ENCODE data around the gene RPS3A. TPM values are rescaled to one million over a fixed set of nuclear protein-coding genes. Genes with fewer than 3 reads are reported as not detected.
"Not testable (repeated sequence)": the region's sequence is repeated elsewhere in the genome, so short reads cannot be mapped to it uniquely, and the experiment has no call there.

The RPS3A gene
- polyA plus RNA-seq, 1 donor from 2014 or later = 3,955 TPM

GRCh38 chr4:151099976-151100417, 569 bp downstream of the RPS3A start:
- Mint-ChIP-seq H3K4me3 (peak overlapping the region; percentile 90 to 99 (median 96)), H3K27ac (peak overlapping the region; percentile 87 to 100 (median 99)), H3K4me1 (peaks cover 22% of the 10 kb centered on the region in 3 donors), H3K9me3 (peaks cover 0 to 3% (median 0%) of the 10 kb centered on the region in 3 donors), H3K27me3 (no peaks in the 10 kb centered on the region), H3K36me3 (peaks cover 6% of the 10 kb centered on the region)

GRCh38 chr4:151100531-151100930, 1.1 kb downstream of the RPS3A start:
- Mint-ChIP-seq H3K4me3 (peak overlapping the region; percentile 90 to 99 (median 96)), H3K27ac (peak overlapping the region; percentile 87 to 100 (median 99)), H3K27me3 (no peaks in the 10 kb centered on the region), H3K4me1 (peaks cover 22% of the 10 kb centered on the region in 3 donors), H3K36me3 (peaks cover 4% of the 10 kb centered on the region), H3K9me3 (no peaks in the 10 kb centered on the region)

DNA sequence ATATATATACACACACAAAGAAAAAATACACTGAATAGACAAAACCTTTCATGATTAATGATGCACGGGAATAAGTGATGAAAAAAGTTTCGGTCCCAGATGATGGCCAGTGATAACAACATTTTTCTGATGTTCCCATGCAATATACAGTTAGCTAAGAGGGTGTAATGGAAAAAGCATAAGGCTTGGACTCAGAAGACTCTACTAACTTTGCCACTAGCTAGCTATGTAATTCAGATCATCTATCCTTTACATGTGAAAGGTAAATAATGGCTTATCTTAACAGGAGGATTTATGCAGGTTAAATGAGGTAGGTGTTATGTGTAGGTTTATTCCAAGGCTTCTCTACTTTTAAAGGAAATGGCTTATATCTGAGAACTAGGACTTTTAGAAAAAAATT, 4.3 kb downstream of the RPS3A start:
- Mint-ChIP-seq H3K9me3 (no peaks in the 10 kb centered on the region), H3K27me3 (no peaks in the 10 kb centered on the region), H3K27ac (no peak overlapping the region), H3K36me3 (peaks cover 5% of the 10 kb centered on the region), H3K4me3 (peak overlapping the region in 1 of 4 donors; percentile 37), H3K4me1 (peaks cover 18 to 20% (median 19%) of the 10 kb centered on the region in 3 donors)

- peaks cover 13 to 20% (median 18%) of the 10 kb centered on the region in 3 donors for H3K4me1 Mint-ChIP-seq
- H3K27me3 Mint-ChIP-seq = no peaks in the 10 kb centered on the region
- H3K27ac Mint-ChIP-seq = no peak overlapping the region
- peaks cover 5% of the 10 kb centered on the region for H3K36me3 Mint-ChIP-seq
- H3K4me3 Mint-ChIP-seq = peak overlapping the region in 1 of 4 donors; percentile 6
- no peaks in the 10 kb centered on the region for H3K9me3 Mint-ChIP-seq
These were observed 5.2 kb downstream of the RPS3A start for GRCh38 chr4:151104621-151105020.

- H3K4me1 Mint-ChIP-seq = peaks cover 10 to 14% (median 12%) of the 10 kb centered on the region in 3 donors
- no peak overlapping the region for H3K27ac Mint-ChIP-seq
- H3K9me3 Mint-ChIP-seq = no peaks in the 10 kb centered on the region
- H3K4me3 Mint-ChIP-seq = peak overlapping the region in 1 of 4 donors; percentile 8
- H3K27me3 Mint-ChIP-seq = no peaks in the 10 kb centered on the region
- H3K36me3 Mint-ChIP-seq = peaks cover 5% of the 10 kb centered on the region
These were observed 6.1 kb downstream of the RPS3A start for GRCh38 chr4:151105454-151106032.

DNA sequence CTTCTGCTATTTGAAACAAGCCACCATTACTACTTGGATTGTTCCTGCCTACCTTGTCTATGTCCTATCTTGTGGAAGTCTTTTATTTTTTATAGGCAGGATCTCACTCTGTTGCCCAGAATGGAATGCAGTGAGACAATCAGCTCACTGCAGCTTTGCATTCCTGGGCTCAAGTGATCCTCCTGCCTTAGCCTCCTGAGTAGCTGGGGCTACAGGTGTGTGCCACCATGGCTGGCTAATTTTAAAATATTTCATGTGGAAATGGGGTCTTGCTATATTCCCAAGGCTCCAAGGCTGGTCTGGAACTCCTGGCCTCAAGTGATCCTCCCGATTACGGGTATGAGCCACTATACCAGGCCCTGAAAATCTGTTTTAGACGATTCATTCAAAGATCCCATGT, 7.6 kb downstream of the RPS3A start:
- H3K27me3 Mint-ChIP-seq = no peaks in the 10 kb centered on the region
- no peaks in the 10 kb centered on the region for H3K9me3 Mint-ChIP-seq
- no peak overlapping the region for H3K4me3 Mint-ChIP-seq
- peak overlapping the region in 2 of 3 donors; percentile 20 to 85 for H3K27ac Mint-ChIP-seq
- H3K36me3 Mint-ChIP-seq = peaks cover 8% of the 10 kb centered on the region
- H3K4me1 Mint-ChIP-seq = peaks cover 0 to 4% (median 2%) of the 10 kb centered on the region in 3 donors

DNA sequence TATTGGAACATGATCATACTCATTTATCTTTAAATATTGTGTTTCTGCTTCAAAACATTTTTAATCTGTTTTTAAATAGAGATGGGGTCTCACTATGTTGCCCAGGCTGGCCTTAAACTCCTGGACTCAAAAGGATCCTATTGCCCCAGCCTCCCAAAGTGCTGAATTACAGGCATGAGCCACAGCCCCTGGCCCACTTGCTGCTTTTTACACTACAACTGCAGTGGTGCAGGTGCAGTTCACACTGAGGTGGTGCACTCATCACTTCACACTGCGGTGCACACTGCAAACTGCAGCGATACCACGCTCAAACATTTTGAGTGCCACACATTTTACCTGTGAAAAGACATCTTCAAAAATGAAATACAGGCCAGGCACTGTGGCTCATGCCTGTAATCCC, 10.8 kb downstream of the RPS3A start:
- Mint-ChIP-seq H3K4me1 (peaks cover 0 to 1% (median 0%) of the 10 kb centered on the region in 3 donors), H3K36me3 (peaks cover 4% of the 10 kb centered on the region), H3K27ac (no peak overlapping the region), H3K4me3 (no peak overlapping the region), H3K27me3 (no peaks in the 10 kb centered on the region), H3K9me3 (no peaks in the 10 kb centered on the region)

DNA sequence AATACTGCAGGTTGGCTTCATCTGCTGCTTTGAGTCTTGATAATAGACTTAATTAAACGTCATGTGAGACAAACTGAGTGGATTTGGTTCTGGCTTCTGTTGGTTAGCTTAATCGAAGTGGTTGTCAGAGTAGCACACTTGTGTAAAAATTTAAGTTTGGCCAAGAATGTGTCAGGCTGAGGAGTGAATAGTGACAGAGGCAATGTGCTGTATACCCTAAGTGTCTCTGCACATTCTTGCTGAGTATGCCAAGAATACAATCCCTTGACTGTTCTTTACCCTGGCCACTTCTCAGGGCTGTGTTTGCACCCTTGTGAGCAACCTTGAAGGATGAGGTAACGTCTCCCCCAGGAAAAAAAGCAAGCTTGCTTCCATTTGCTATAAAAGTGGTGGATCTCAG, 14.9 kb downstream of the RPS3A start:
- Mint-ChIP-seq H3K4me1 (peaks cover 5 to 7% (median 5%) of the 10 kb centered on the region in 3 donors), H3K27ac (peak overlapping the region in 1 of 3 donors; percentile 43), H3K4me3 (no peak overlapping the region), H3K36me3 (peaks cover 4% of the 10 kb centered on the region), H3K27me3 (no peaks in the 10 kb centered on the region), H3K9me3 (no peaks in the 10 kb centered on the region)

DNA sequence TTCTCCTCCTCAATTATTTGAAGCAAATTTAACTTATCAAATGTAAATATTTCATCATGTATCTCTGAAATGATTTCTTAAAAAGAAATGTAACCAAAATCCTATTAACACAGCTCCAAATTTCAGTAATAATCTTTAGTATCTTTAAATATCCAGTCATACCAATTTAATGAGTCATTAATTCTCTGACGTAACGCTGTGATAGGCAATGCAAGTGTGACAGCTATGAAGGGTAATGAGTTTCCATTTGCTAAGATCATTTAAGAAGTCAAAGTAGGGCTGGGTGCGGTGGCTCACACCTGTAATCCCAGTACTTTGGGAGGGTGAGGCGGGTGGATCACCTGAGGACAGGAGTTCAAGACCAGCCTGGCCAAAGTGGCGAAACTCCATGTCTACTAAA, 15.6 kb downstream of the RPS3A start:
- H3K27ac Mint-ChIP-seq = peak overlapping the region in 1 of 3 donors; percentile 43

DNA sequence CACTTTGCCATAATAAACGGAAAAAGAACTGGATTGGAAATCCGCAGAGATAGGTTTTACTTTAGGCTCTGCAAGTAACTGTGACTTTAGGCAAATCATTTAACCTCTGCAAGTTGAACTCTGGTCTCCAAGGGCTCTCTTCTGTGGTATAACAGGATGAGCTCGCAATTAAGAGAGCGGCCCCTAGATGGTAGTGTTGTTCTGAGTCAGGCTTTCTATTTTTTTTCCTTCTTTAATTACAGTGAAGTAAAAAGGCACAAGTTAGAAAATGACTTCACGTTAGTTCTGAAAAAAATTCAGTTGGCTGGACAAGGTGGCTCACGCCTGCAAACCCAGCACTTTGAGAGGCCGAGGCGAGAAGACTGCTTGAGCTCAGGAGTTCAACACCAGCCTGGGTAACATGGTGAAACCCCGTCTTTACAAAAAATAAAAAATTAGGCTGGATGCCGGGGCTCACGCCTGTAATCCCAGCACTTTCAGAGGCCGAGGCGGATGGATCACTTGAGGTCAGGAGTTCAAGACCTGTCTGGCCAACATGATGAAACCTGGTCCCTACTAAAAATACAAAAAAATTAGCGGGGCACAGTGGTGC, 18.0 kb downstream of the RPS3A start:
- no peaks in the 10 kb centered on the region for H3K27me3 Mint-ChIP-seq
- H3K27ac Mint-ChIP-seq = no peak overlapping the region
- peaks cover 2% of the 10 kb centered on the region for H3K36me3 Mint-ChIP-seq
- H3K9me3 Mint-ChIP-seq = no peaks in the 10 kb centered on the region
- no peak overlapping the region for H3K4me3 Mint-ChIP-seq
- peaks cover 5 to 7% (median 7%) of the 10 kb centered on the region in 3 donors for H3K4me1 Mint-ChIP-seq

More for the DNA sequence above, 15.6 kb downstream of the RPS3A start:
- Mint-ChIP-seq H3K36me3 (peaks cover 4% of the 10 kb centered on the region), H3K9me3 (no peaks in the 10 kb centered on the region), H3K27me3 (no peaks in the 10 kb centered on the region), H3K4me1 (peaks cover 5 to 7% (median 5%) of the 10 kb centered on the region in 3 donors), H3K4me3 (no peak overlapping the region)

DNA sequence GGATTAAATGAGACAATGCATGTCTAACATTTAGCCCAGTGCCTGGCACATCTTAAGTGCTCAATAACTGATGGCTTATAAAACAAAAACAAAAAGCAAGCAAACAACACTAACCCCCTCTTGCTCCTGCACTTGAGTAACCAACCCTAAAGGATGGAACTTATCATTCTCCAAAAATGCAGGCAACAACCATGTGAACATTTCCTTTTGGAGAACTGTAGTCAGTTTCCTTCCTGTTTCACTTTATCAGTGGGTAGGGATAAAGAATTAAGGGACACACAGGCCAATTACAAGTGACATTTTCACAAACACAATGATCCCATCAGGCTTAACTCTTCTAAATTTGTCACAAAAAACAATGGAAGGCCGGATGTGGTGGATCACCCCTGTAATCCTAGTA, 30.4 kb downstream of the RPS3A start:
- Mint-ChIP-seq H3K9me3 (no peaks in the 10 kb centered on the region), H3K27ac (no peak overlapping the region), H3K4me1 (no peaks in the 10 kb centered on the region), H3K27me3 (no peaks in the 10 kb centered on the region), H3K4me3 (no peak overlapping the region), H3K36me3 (no peaks in the 10 kb centered on the region)

DNA sequence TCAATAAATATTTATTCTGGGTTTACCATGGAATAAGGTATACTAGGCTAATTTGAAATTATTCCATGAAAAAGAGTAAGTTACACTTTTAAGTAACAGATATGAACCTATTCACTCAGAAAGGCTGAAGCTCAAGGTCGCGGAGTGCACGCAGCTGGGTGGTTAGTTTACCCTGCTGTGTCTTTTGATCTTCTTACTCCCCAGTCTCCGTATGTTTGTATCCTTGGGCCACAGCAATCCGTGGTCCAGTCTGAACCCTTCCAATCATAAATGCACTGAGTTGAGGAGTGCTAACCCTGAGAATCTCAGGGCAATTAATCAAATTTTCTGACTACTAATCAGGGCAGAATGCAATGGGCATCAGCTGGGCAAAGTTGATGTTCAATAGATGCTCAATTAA, 33.9 kb downstream of the RPS3A start:
- Mint-ChIP-seq H3K36me3 (no peaks in the 10 kb centered on the region), H3K4me3 (no peak overlapping the region), H3K9me3 (no peaks in the 10 kb centered on the region), H3K27ac (no peak overlapping the region), H3K27me3 (no peaks in the 10 kb centered on the region), H3K4me1 (no peaks in the 10 kb centered on the region)

GRCh38 chr4:151136048-151136447, 36.6 kb downstream of the RPS3A start:
- not testable (repeated sequence) for H3K4me1 Mint-ChIP-seq, H3K27ac Mint-ChIP-seq, H3K9me3 Mint-ChIP-seq, H3K27me3 Mint-ChIP-seq, H3K4me3 Mint-ChIP-seq, H3K36me3 Mint-ChIP-seq

DNA sequence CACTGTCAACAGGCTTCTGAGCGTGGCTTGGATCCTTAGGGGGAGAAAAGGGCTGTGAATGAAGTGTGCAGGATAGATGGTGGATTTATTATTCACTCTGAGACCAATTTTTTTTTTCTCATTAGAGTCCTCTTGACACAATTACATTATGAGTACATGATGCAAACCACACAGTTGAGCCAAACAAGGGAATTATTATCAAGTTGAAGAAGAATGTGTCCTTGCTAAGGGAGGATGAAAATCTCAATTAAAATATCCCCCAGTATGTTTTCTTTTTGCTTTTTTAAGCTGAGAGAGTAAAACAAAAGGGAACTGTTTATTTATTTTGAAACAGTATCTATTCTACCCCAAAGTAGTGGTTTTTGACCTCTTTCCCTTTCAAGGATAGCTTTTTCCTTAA, 40.4 kb downstream of the RPS3A start:
- Mint-ChIP-seq H3K4me3 (no peak overlapping the region), H3K9me3 (no peaks in the 10 kb centered on the region), H3K27me3 (peaks cover 1% of the 10 kb centered on the region), H3K27ac (no peak overlapping the region), H3K4me1 (no peaks in the 10 kb centered on the region), H3K36me3 (no peaks in the 10 kb centered on the region)

DNA sequence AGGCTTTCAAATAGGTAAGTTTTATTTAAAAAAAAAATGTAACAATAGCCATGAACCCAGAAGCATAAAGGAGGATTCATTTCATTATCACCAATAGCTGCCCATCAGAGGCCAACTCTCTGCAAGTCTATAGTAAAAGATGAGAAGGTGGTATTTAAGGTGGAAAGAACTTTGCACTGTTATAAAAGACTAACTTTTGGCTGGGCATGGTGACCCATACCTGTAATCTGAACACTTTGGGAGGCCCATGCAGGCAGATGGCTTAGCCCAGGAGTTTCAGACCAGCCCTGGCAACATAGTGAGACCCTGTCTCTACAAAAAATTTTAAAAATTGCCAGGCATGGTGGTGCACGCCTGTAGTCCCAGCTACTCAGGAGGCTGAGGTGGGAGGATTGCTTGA, 43.3 kb downstream of the RPS3A start:
- H3K9me3 Mint-ChIP-seq = no peaks in the 10 kb centered on the region
- H3K4me3 Mint-ChIP-seq = no peak overlapping the region
- H3K27ac Mint-ChIP-seq = no peak overlapping the region
- H3K36me3 Mint-ChIP-seq = no peaks in the 10 kb centered on the region
- no peaks in the 10 kb centered on the region for H3K4me1 Mint-ChIP-seq
- H3K27me3 Mint-ChIP-seq = peaks cover 3% of the 10 kb centered on the region

- Mint-ChIP-seq H3K4me1 (no peaks in the 10 kb centered on the region), H3K27ac (no peak overlapping the region), H3K27me3 (peaks cover 3% of the 10 kb centered on the region), H3K4me3 (no peak overlapping the region), H3K36me3 (no peaks in the 10 kb centered on the region), H3K9me3 (no peaks in the 10 kb centered on the region)
These were observed 43.7 kb downstream of the RPS3A start for GRCh38 chr4:151143162-151143561.

Data from IgD-negative memory B cell (primary cell).